AG04449 (cell line): Measurements from ENCODE around the gene ACKR1.

Source experiments
- CTCF ChIA-PET: fragments of 350-600 bp; formaldehyde crosslinking; extraction: SDS; loops from one replicate; lab custom pipeline; 2021; ENCODE audit warnings: antibody characterized with exemption; lab: Yijun Ruan, JAX
- POLR2A ChIA-PET: fragments of 400-600, 350-600 bp; formaldehyde crosslinking; extraction: SDS; loops from one replicate; lab custom pipeline; 2020; ENCODE audit warnings: antibody characterized with exemption, inconsistent platforms; lab: Yijun Ruan, JAX
- DNase-seq: peaks from one replicate; pipeline ENCODE4 v3.0.0-alpha.2; 2010; ENCODE audit warnings: low read depth, low spot score
- H3K4me3 ChIP-seq: 2 replicates; pipeline ENCODE4 v1.5.1; 2011; ENCODE audit warnings: low read depth, mild to moderate bottlenecking, control low read depth, low read length
- TF ChIP-seq, protein P1 (sequence below): IDR thresholded peaks from one replicate; pipeline ENCODE4 v1.5.1; 2011; ENCODE audit warnings: mild to moderate bottlenecking, moderate library complexity, low read length, control low read depth, inconsistent platforms; ENCODE audit not compliant: insufficient read depth; ENCODE audit errors: missing control alignments

Gene ACKR1

DNA sequence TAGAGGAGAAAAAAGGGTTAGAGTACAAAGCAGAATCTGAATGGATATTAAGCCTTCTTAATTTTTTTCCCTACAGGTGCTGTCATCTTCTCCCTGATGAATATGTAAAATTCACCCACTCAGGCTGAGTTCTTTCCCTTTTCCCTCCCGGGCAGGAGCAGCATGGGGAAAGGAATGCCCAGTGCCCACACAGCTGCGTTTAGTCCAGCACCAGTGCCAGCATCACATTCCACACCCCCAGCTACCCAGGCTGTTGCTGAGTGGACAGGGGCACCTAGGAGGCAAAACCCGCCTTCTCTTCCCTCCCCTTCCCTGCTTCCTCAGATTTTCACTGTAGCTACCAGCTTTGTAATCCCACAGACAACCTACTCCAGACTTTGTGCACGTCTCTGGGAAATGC is 36.6 kb upstream of the ACKR1 start:
- TF ChIP-seq, protein P1, sequence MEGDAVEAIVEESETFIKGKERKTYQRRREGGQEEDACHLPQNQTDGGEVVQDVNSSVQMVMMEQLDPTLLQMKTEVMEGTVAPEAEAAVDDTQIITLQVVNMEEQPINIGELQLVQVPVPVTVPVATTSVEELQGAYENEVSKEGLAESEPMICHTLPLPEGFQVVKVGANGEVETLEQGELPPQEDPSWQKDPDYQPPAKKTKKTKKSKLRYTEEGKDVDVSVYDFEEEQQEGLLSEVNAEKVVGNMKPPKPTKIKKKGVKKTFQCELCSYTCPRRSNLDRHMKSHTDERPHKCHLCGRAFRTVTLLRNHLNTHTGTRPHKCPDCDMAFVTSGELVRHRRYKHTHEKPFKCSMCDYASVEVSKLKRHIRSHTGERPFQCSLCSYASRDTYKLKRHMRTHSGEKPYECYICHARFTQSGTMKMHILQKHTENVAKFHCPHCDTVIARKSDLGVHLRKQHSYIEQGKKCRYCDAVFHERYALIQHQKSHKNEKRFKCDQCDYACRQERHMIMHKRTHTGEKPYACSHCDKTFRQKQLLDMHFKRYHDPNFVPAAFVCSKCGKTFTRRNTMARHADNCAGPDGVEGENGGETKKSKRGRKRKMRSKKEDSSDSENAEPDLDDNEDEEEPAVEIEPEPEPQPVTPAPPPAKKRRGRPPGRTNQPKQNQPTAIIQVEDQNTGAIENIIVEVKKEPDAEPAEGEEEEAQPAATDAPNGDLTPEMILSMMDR = no peak
- POLR2A ChIA-PET = no interaction called here
- CTCF ChIA-PET = interaction anchor here (1.0 to 1.3 kb wide), 3 partner anchors 24 to 30 kb away, joined by 3 to 4 read pairs (median 4); no protein-coding TSS in a partner anchor
- no peak overlapping the region for H3K4me3 ChIP-seq
- DNase-seq = no peak

GRCh38 chr1:159170639-159171038 is 34.0 kb upstream of the ACKR1 start:
- CTCF ChIA-PET = interaction anchor here (1.0 to 2.5 kb wide), 2 partner anchors 10 to 27 kb away, joined by 4 to 6 read pairs; no protein-coding TSS in a partner anchor
- H3K4me3 ChIP-seq = no peak overlapping the region
- POLR2A ChIA-PET = no interaction called here
- no peak for DNase-seq
- TF ChIP-seq, protein P1 = no peak

DNA sequence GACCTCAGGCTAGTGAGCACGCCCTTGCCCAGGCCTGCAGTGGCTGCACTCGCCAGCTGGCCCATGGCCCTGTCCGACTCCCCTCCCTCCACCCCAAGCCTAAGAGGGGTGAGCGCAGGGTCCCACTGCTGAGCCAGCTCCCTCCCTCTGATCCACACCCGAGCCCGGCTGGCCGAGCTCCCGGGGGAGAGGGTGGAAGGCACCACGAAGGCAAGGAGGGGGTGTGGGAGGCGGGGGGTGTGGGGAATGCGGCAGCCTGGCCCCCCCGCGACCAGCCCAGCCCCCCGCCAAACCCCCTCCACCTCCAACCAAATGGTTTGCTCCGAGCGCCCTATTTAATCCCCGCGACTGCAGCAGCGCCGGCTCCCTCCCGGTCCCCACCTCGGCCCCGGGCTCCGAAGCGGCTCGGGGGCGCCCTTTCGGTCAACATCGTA is 33.4 kb upstream of the ACKR1 start, which contains the start of gene CADM3:
TSS of gene CADM3 (plus strand) at position 362 of the 434 bp plus-strand sequence. CDS start 151 bp downstream, outside the sequence.
- TF ChIP-seq, protein P1 = no peak
- no peak within 1 kb of the TSS for H3K4me3 ChIP-seq
- CTCF ChIA-PET = interaction anchor here (2.5 kb wide), 1 partner anchor 26 kb away, joined by 6 read pairs; no protein-coding TSS in a partner anchor

DNA sequence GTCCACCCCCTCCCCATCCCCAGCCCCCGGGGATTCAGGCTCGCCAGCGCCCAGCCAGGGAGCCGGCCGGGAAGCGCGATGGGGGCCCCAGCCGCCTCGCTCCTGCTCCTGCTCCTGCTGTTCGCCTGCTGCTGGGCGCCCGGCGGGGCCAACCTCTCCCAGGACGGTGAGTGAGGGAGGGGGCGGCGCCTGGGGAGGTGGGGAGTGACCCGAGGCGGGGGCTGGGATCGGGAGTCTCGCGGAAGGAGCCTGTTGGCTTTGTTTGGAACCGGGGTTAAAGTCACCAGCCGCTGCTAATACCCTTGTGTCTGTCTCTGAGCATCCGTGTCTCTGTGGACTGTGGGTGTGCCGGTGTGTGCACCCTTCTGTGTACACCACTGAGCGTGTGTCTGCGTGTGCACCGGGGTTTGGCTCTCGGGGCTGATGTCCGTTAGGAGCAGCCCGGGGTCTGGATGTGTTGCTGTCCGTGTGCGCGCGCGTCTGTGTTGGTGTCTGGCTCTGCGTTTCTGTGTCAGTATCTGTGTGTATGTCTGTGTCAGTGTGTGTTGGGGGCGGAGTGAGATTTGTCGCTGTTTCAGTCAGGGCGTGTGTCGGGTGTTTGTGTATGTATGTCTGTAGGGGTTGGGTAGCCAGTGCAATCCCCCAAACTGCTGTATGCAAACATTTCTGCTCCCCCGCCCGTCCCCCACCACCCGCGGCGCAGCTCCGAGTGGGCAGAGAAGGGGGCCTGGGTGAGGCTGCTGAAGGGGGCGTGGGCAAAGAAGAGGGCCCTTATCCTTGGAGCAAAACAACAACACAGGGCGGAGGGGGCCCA is 32.8 kb upstream of the ACKR1 start:
- no peak overlapping the region for H3K4me3 ChIP-seq
- no peak for DNase-seq
- CTCF ChIA-PET = interaction anchor here (1.5 to 2.5 kb wide), 2 partner anchors 12 to 26 kb away, joined by 3 to 6 read pairs; no protein-coding TSS in a partner anchor
- POLR2A ChIA-PET = no interaction called here
- TF ChIP-seq, protein P1 = no peak

More for the DNA sequence above, 33.4 kb upstream of the ACKR1 start, which contains the start of gene CADM3:
- no peak for DNase-seq
- POLR2A ChIA-PET = no interaction called here

GRCh38 chr1:159172614-159173291 is 31.9 kb upstream of the ACKR1 start:
- CTCF ChIA-PET = interaction anchor here (1.5 to 2.5 kb wide), 2 partner anchors 13 to 25 kb away, joined by 3 to 6 read pairs; no protein-coding TSS in a partner anchor
- TF ChIP-seq, protein P1 = no peak
- H3K4me3 ChIP-seq = no peak overlapping the region
- POLR2A ChIA-PET = no interaction called here
- no peak for DNase-seq

DNA sequence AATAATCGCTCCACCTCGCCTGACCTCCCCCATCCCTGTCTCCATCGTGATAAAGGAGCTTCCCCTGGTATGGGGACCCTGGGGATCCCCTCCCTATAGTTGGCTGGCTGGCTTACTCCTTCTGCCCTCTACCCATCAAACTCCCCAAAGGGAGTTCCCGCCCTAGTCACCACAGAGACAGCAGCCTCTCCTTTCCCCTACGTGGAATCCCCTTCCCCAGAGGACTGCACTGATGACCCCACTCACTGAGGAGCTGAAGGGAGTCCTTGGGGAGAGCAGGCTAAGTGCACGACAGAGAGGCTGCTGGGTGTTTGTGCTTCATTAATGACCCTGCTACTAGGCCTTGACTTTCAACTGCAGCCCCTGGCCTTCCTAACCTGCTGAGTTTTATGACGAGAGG is 31.4 kb upstream of the ACKR1 start:
- ChIA-PET CTCF (interaction anchor here (0.7 to 2.5 kb wide), 3 partner anchors 13 to 41 kb away, joined by 3 to 6 read pairs (median 3); no protein-coding TSS in a partner anchor), POLR2A (no interaction called here)
- H3K4me3 ChIP-seq = no peak overlapping the region
- TF ChIP-seq, protein P1 = no peak
- no peak for DNase-seq
